Measurements from ENCODE around the gene WIPF2. TPM values are rescaled to one million over a fixed set of nuclear protein-coding genes. Genes with fewer than 3 reads are reported as not detected.

Gene WIPF2
- total RNA-seq (7.1 and 9.5 TPM in 2 replicates), polyA plus RNA-seq (20.0 and 21.8 TPM in 2 replicates)

GRCh38 chr17:40218740-40219593, at the start of gene WIPF2:
WIPF2 (plus strand) TSS chr17:40219304; CDS start chr17:40256460, 37,156 bp downstream.
- peak; percentile 97 to 98 for DNase-seq (ENCODE audit: low read depth in 1 of 2, low spot score in 1 of 2)
- Histone ChIP-seq H3K9me3 (ENCODE audit: low read depth) (no peaks in the 10 kb centered on the region), H3K4me1 (ENCODE audit: low read depth) (no peaks in the 10 kb centered on the region), H3K4me3 (peak within 1 kb of the TSS; percentile 35), H3K27ac (peak within 1 kb of the TSS; percentile 91), H3K36me3 (no peaks in the 10 kb centered on the region), H3K27me3 (no peaks in the 10 kb centered on the region)
- peak; percentile 76 for TF ChIP-seq CTCF (IDR thresholded peaks at IDR 0.05; ENCODE audit: low read depth, low read length)

- Histone ChIP-seq H3K27me3 (no peaks in the 10 kb centered on the region), H3K27ac (no peak overlapping the region), H3K36me3 (peaks cover 47% of the 10 kb centered on the region), H3K9me3 (ENCODE audit: low read depth) (no peaks in the 10 kb centered on the region), H3K4me1 (ENCODE audit: low read depth) (no peaks in the 10 kb centered on the region), H3K4me3 (no peak overlapping the region)
- no peak for TF ChIP-seq CTCF (IDR thresholded peaks at IDR 0.05; ENCODE audit: low read depth, low read length)
- DNase-seq (ENCODE audit: low read depth in 1 of 2, low spot score in 1 of 2): no peak
Measured at GRCh38 chr17:40170325-40170724, 48.8 kb upstream of the WIPF2 start.

- no peak for DNase-seq (ENCODE audit: low read depth in 1 of 2, low spot score in 1 of 2)
- Histone ChIP-seq H3K27me3 (no peaks in the 10 kb centered on the region), H3K27ac (no peak overlapping the region), H3K9me3 (ENCODE audit: low read depth) (no peaks in the 10 kb centered on the region), H3K4me3 (no peak overlapping the region), H3K36me3 (peaks cover 41% of the 10 kb centered on the region), H3K4me1 (ENCODE audit: low read depth) (no peaks in the 10 kb centered on the region)
- TF ChIP-seq CTCF (IDR thresholded peaks at IDR 0.05; ENCODE audit: low read depth, low read length): no peak
Measured at GRCh38 chr17:40171750-40172149, 47.4 kb upstream of the WIPF2 start.

- H3K27me3 ChIP-seq: no peaks in the 10 kb centered on the region
- no peaks in the 10 kb centered on the region for H3K4me1 ChIP-seq (ENCODE audit: low read depth)
- TF ChIP-seq CTCF (IDR thresholded peaks at IDR 0.05; ENCODE audit: low read depth, low read length): no peak
- peaks cover 32% of the 10 kb centered on the region for H3K36me3 ChIP-seq
- H3K4me3 ChIP-seq: no peak overlapping the region
- DNase-seq (ENCODE audit: low read depth in 1 of 2, low spot score in 1 of 2): no peak
- H3K27ac ChIP-seq: no peak overlapping the region
- H3K9me3 ChIP-seq (ENCODE audit: low read depth): no peaks in the 10 kb centered on the region
Measured at GRCh38 chr17:40173091-40173777, 45.9 kb upstream of the WIPF2 start.

- H3K27ac ChIP-seq: no peak overlapping the region
- no peak overlapping the region for H3K4me3 ChIP-seq
- no peak for TF ChIP-seq CTCF (IDR thresholded peaks at IDR 0.05; ENCODE audit: low read depth, low read length)
- H3K27me3 ChIP-seq: no peaks in the 10 kb centered on the region
- no peaks in the 10 kb centered on the region for H3K4me1 ChIP-seq (ENCODE audit: low read depth)
- peaks cover 28% of the 10 kb centered on the region for H3K36me3 ChIP-seq
- no peak for DNase-seq (ENCODE audit: low read depth in 1 of 2, low spot score in 1 of 2)
- H3K9me3 ChIP-seq (ENCODE audit: low read depth): no peaks in the 10 kb centered on the region
Measured at GRCh38 chr17:40173778-40174135, 45.3 kb upstream of the WIPF2 start.
